Retinal pigment epithelial cell (primary cell): Measurements from ENCODE around the gene GBP7.

Experiments
- DNase-seq: peaks from one replicate; pipeline ENCODE4 v3.0.0-alpha.2; 2010; ENCODE audit warnings: low read depth
- H3K4me3 ChIP-seq: 2 replicates; pipeline ENCODE4 v1.5.1; 2011; ENCODE audit warnings: mild to moderate bottlenecking, low read length, control low read depth, moderate library complexity
- TF ChIP-seq, protein P1 (sequence below): conservative IDR thresholded peaks from 2 replicates; pipeline ENCODE4 v1.5.1; 2011; ENCODE audit warnings: low read depth, low read length, control low read depth, inconsistent platforms

GBP7 gene

DNA sequence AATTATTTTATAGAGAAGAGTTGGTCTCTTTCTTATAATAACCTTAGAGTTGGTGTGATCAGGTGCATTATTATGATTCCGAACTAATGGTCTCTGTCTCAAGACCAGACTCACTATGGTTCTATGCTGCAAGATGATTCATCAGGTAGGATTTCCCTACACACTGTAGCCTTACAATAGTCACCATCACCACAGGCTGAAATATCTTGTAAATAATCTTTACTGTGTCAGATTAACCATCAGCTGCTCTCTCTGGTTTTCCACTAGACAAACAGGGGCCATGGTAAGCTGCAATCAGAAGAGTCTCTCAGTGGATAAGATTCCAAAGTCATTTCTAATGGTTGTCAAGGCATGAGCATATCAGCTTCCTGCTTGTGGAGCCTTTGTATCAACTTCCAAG lies 27.4 kb upstream of the GBP7 start:
- TF ChIP-seq, protein P1, sequence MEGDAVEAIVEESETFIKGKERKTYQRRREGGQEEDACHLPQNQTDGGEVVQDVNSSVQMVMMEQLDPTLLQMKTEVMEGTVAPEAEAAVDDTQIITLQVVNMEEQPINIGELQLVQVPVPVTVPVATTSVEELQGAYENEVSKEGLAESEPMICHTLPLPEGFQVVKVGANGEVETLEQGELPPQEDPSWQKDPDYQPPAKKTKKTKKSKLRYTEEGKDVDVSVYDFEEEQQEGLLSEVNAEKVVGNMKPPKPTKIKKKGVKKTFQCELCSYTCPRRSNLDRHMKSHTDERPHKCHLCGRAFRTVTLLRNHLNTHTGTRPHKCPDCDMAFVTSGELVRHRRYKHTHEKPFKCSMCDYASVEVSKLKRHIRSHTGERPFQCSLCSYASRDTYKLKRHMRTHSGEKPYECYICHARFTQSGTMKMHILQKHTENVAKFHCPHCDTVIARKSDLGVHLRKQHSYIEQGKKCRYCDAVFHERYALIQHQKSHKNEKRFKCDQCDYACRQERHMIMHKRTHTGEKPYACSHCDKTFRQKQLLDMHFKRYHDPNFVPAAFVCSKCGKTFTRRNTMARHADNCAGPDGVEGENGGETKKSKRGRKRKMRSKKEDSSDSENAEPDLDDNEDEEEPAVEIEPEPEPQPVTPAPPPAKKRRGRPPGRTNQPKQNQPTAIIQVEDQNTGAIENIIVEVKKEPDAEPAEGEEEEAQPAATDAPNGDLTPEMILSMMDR: no peak
- no peak overlapping the region for H3K4me3 ChIP-seq
- DNase-seq: no peak

DNA sequence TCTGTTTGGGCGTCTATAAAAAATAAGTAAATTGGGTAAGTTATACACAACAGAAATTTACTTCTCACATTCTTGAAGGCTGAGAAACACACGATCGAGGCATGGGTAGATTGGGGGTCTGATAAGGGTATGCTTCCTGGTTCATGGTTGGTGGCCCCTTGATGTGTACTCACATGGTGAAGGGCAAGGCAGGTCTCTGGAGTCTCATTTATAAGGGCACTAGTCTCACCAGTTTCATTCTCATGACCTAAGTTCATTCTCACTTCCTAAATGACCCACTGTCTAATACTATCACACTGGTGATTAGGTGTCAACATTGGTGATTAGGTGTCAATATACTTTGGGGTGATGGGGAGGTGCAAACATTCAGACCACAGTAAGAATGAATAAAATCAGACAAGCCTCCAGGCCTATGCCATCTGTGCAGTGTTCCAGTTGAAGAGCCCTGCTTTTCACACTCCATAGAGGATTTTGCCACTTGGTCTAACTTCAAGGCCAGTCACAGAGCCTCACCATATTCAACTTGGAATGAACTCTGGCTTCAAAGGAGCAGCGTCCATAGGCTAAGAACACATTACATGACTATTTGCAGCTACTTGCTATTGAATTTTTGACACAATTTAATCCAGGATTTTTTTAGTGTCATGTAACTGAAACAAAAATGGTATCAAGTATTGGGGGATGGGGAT lies 25.4 kb upstream of the GBP7 start:
- no peak for DNase-seq
- H3K4me3 ChIP-seq: no peak overlapping the region
- TF ChIP-seq, protein P1: no peak

DNA sequence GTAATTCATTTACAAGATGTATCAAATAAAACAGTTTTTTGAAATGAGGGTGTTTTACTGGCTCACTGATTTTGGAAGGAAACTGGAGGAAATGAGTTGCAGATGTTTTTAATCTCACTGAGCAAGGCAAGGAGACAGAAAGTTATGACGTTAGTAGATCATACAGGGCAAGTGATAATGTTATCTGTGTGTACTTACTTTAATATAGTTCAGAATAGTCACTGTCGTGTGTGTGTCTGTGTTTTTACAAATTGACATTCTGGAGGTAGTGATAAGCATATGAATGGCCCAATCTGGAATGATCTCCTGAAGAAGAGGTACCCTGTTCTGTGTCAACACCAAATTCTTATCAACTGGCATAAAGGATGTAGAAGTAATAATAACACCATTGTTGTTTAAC lies 24.9 kb upstream of the GBP7 start:
- TF ChIP-seq, protein P1: no peak
- H3K4me3 ChIP-seq: no peak overlapping the region
- no peak for DNase-seq

DNA sequence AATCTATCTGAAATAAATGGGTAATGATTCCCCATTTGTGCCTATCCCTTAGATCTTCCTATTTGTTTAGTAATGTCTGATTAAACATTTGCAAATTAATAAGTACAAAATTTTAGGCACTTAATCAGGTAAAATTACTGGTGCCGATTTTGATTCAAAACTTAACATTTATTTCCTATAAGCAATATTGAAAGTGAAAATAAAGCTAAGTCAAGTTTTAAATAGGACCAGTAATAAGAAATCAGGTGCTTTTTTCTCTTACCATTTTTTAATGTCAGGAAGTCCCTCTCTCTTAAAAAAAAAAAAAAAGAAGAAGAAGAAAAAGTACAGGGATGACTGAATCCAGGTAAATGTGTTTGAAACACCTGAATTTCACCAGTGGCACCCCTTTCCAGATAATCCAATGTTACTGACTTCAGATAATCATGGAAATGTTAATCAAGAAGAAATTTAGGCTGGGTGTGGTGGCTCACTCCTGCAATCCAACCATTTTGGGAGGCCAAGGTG lies 23.8 kb upstream of the GBP7 start:
- DNase-seq: no peak
- TF ChIP-seq, protein P1: no peak
- no peak overlapping the region for H3K4me3 ChIP-seq

DNA sequence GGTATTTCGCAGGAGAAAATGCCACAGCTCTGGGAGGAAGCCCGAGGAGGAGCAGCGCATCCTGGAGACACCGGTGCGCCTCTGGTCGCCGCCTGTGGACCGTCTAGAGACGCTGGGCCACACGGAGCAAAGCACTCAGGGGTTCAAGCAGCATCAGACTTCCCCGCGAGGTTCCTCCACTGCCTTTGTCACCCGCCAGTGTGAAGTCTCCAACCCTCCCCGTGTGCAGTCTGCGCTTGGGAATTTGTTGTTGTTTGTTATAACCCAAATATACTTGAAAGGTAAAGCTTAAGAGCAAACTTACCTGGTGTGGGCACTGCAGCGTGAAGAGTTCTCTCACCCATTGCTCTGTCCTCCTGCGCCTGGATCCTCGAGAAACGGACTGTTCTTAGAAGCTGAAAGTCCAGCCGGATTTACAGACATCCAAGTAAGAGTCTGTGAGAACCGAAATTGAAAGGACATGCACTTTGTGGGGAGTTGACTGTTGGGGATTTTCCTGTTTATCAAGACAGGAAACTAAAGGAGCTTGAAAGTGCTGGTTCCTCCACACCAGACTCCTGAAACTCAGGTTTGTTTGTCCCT lies 22.8 kb upstream of the GBP7 start, which contains the start of gene GBP4:
TSS of gene GBP4 (minus strand) at position 452 of the 582 bp plus-strand sequence. CDS start at position 344, 108 bp downstream.
- H3K4me3 ChIP-seq: peak within 1 kb of the TSS; percentile 9
- DNase-seq: no peak
- TF ChIP-seq, protein P1: no peak

DNA sequence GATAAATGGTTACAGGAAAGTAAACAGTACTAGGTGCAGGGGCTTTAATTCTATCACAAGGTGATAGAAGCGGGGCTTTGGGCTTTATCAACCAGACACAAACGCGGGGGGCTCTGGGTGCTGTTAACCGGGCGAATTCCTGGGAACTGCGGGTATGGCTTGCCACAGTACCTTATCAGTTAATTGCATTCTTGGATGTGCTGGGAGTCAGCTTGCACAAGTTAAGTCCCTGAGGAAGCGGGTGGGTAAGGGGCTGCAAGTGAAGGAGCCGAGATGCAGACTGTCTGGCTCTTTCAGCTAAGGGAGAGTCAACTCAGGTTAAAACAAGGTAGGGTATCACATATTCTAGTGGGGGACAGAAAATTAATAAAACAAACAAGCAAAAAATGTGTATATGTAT lies 22.3 kb upstream of the GBP7 start:
- peak overlapping the region; percentile 9 for H3K4me3 ChIP-seq
- TF ChIP-seq, protein P1: no peak
- no peak for DNase-seq

DNA sequence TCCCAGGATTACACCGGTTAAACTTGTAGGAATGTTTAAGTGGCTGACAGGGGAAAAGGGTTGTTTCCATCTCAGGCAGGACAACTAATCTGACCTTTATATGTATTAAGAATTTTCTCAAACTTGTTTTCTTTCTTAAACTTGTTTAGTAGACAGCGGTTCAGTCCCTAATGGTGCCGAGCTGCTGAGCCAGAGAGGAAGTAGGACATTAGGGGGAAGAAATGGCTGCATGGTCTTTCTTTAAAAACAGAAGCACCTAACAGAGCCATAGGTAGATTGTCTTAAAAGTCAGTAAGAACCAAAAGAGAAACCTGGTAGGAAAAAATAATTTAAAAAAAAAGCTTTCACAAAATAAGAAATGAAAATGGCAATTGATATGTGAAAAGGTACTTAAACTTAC lies 19.7 kb upstream of the GBP7 start:
- H3K4me3 ChIP-seq: no peak overlapping the region
- no peak for DNase-seq
- TF ChIP-seq, protein P1: no peak
